MM.1S (cell line): Measurements from ENCODE around the gene MTF1.

Experiments used
- DNase-seq: peaks from one replicate; pipeline ENCODE4 v3.0.0-alpha.2; 2015
- H2AFZ ChIP-seq: fragments of 300-600 bp; sonication (generic); 2 replicates; pipeline ENCODE4 v1.6.0; 2016; ENCODE audit warnings: antibody characterized with exemption, low read length
- H3F3A ChIP-seq: fragments of 300-600 bp; sonication (generic); 2 replicates; pipeline ENCODE4 v1.6.1; 2016; ENCODE audit warnings: mild to moderate bottlenecking, antibody characterized with exemption, low read length, moderate library complexity, mixed read lengths; ENCODE audit not compliant: insufficient read depth
- H3K27ac ChIP-seq: fragments of 300-600 bp; sonication (generic); 2 replicates; pipeline ENCODE4 v1.5.1; 2016; ENCODE audit warnings: mild to moderate bottlenecking, low read length
- H3K27me3 ChIP-seq: fragments of 300-600 bp; sonication (generic); replicated peaks from 2 replicates; pipeline ENCODE4 v1.6.0; 2016; ENCODE audit warnings: low read length; ENCODE audit not compliant: insufficient read depth
- H3K36me3 ChIP-seq: fragments of 300-600 bp; sonication (generic); replicated peaks from 2 replicates; pipeline ENCODE4 v1.6.1; 2016; ENCODE audit warnings: mild to moderate bottlenecking, low read length, mixed read lengths; ENCODE audit not compliant: insufficient read depth
- H3K4me1 ChIP-seq: fragments of 300-600 bp; sonication (generic); 2 replicates; pipeline ENCODE4 v1.6.1; 2016; ENCODE audit warnings: low read length, mixed read lengths
- H3K4me2 ChIP-seq: fragments of 300-600 bp; sonication (generic); 2 replicates; pipeline ENCODE4 v1.6.0; 2016; ENCODE audit warnings: low read depth, low read length
- H3K4me3 ChIP-seq: fragments of 300-600 bp; sonication (generic); 2 replicates; pipeline ENCODE4 v1.5.1; 2016; ENCODE audit warnings: low read length, mixed read lengths
- H3K79me2 ChIP-seq: fragments of 300-600 bp; sonication (generic); 2 replicates; pipeline ENCODE4 v1.6.1; 2016; ENCODE audit warnings: mixed run types, low read length, mixed read lengths
- H3K9ac ChIP-seq: fragments of 300-600 bp; sonication (generic); 2 replicates; pipeline ENCODE4 v1.6.1; 2016; ENCODE audit warnings: low read length, mixed read lengths
- H3K9me2 ChIP-seq: fragments of 300-600 bp; sonication (generic); replicated peaks from 2 replicates; pipeline ENCODE4 v1.6.1; 2016; ENCODE audit warnings: mild to moderate bottlenecking, low read length, mixed read lengths; ENCODE audit not compliant: insufficient read depth
- H3K9me3 ChIP-seq: fragments of 300-600 bp; sonication (generic); replicated peaks from 2 replicates; pipeline ENCODE4 v1.6.1; 2016; ENCODE audit warnings: mild to moderate bottlenecking, low read length, mixed read lengths; ENCODE audit not compliant: insufficient read depth
- H4K20me1 ChIP-seq: fragments of 300-600 bp; sonication (generic); 2 replicates; pipeline ENCODE4 v1.6.1; 2016; ENCODE audit warnings: mild to moderate bottlenecking, low read length, moderate library complexity, mixed read lengths; ENCODE audit not compliant: insufficient read depth
- CTCF ChIP-seq: fragments of 300-600 bp; sonication (generic); IDR thresholded peaks from 2 replicates; pipeline ENCODE4 v1.5.1; 2016; ENCODE audit warnings: antibody characterized with exemption, low read length, mixed read lengths
- EZH2 ChIP-seq: fragments of 300-600 bp; sonication (generic); optimal IDR thresholded peaks from 2 replicates; pipeline ENCODE3; 2017; ENCODE audit warnings: low read depth, mild to moderate bottlenecking, antibody characterized with exemption, low read length, mixed read lengths
- EZH2phosphoT487 ChIP-seq: fragments of 300-600 bp; sonication (generic); IDR thresholded peaks from 2 replicates; pipeline ENCODE4 v1.6.1; 2018; ENCODE audit warnings: antibody characterized with exemption, low read length

The MTF1 gene

GRCh38 chr1:37865348-37866120 is 6.1 kb upstream of the MTF1 start:
- no peak overlapping the region for H3K4me2 ChIP-seq
- no peak for TF ChIP-seq EZH2
- TF ChIP-seq EZH2phosphoT487, result no peak
- no peak for TF ChIP-seq CTCF
- H3K27me3 ChIP-seq, result no peaks in the 10 kb centered on the region

DNA sequence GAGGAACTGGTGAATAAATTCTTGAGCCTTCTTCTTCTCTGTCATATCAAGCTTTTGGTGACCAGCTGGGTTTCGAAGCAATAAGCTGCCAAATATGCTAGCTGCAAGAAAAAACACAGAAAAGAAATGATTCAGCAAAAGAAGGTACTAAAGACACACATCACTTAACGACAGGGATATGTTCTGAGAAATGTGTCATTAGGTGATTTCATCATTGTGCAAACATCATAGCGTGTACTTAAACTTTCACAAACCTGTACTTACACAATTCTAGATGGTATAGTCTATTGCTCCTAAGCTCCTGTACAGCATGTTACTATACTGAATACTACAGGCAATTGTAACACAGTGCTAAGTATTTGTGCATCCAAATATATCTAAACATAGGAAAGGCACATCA is 2.9 kb upstream of the MTF1 start:
- Histone ChIP-seq H3K27ac (no peak overlapping the region), H3K4me2 (no peak overlapping the region), H3K4me3 (no peak overlapping the region), H3K27me3 (no peaks in the 10 kb centered on the region), H2AFZ (no peak overlapping the region), H4K20me1 (no peaks in the 10 kb centered on the region), H3K9me2 (no peaks in the 10 kb centered on the region), H3K36me3 (no peaks in the 10 kb centered on the region), H3K9ac (no peak overlapping the region), H3K9me3 (no peaks in the 10 kb centered on the region), H3K79me2 (peaks cover 21% of the 10 kb centered on the region), H3F3A (peaks cover 4% of the 10 kb centered on the region; the same call in 1 of the 2 replicates), H3K4me1 (peaks cover 11% of the 10 kb centered on the region)
- no peak for DNase-seq
- TF ChIP-seq CTCF, result no peak
- TF ChIP-seq EZH2phosphoT487, result no peak
- no peak for TF ChIP-seq EZH2

More at GRCh38 chr1:37865348-37866120, 6.1 kb upstream of the MTF1 start:
- Histone ChIP-seq H3K27ac (no peak overlapping the region), H3K9me2 (no peaks in the 10 kb centered on the region), H3K79me2 (no peaks in the 10 kb centered on the region), H3K4me1 (0 out of 2 replicates have a peak, but pooled peaks cover under 1% of the 10 kb centered on the region), H4K20me1 (no peaks in the 10 kb centered on the region), H3K36me3 (no peaks in the 10 kb centered on the region), H3K9me3 (no peaks in the 10 kb centered on the region), H3F3A (no peaks in the 10 kb centered on the region), H3K9ac (no peak overlapping the region), H3K4me3 (no peak overlapping the region), H2AFZ (no peak overlapping the region)
- no peak for DNase-seq

DNA sequence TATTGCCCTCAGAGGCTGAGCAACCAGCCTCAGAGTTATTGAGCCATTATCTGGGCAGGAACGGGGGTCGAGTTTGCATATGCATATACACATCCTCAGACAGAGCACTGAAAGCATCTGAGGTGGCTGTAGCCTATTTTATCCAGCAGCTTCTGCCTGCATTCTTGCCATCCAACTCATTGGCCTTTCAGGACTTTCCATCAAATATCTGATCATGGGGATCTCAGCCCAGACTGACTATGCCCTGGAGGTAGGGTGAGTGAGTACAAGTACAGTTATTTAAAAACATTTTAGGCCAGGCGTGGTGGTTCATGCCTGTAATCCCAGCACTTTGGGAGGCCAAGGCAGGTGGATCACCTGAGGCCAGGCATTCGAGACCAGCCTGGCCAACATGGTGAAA is 1.8 kb upstream of the MTF1 start:
- H3K4me2 ChIP-seq, result no peak overlapping the region
- H3K79me2 ChIP-seq, result peaks cover 29% of the 10 kb centered on the region
- H3K9me2 ChIP-seq, result no peaks in the 10 kb centered on the region
- H4K20me1 ChIP-seq, result no peaks in the 10 kb centered on the region
- peaks cover 4% of the 10 kb centered on the region; the same call in 1 of the 2 replicates for H3F3A ChIP-seq
- no peak overlapping the region for H2AFZ ChIP-seq
- no peaks in the 10 kb centered on the region for H3K9me3 ChIP-seq
- DNase-seq, result no peak
- no peaks in the 10 kb centered on the region for H3K36me3 ChIP-seq
- H3K27me3 ChIP-seq, result no peaks in the 10 kb centered on the region
- H3K4me1 ChIP-seq, result peaks cover 11% of the 10 kb centered on the region
- TF ChIP-seq CTCF (no peak), EZH2phosphoT487 (no peak), EZH2 (no peak)
- no peak overlapping the region for H3K4me3 ChIP-seq
- H3K9ac ChIP-seq, result no peak overlapping the region
- H3K27ac ChIP-seq, result no peak overlapping the region
